Stomach (tissue), 9 donors: Measurements from ENCODE around the gene MTMR1. TPM values are rescaled to one million over a fixed set of nuclear protein-coding genes. Genes with fewer than 3 reads are reported as not detected.

Experiments
- DNase-seq, 2 donors: peaks; one replicate each; pipeline versions ENCODE4 v3.0.0 to v3.0.0-alpha.2; 2013 to 2019
- H3K27ac ChIP-seq, 5 donors: fragments of 200-600 bp in 4 of 5; sonication (generic) in 4 of 5; one replicate each; pipeline ENCODE4 v1.5.1; 2013 to 2019; ENCODE audit warnings: mild to moderate bottlenecking in 1 of 5, moderate library complexity in 1 of 5
- H3K27me3 ChIP-seq, 3 donors: fragments of 200-600 bp; sonication (generic); one replicate each; pipeline ENCODE4 v1.5.1; 2017 to 2019; ENCODE audit warnings: mixed run types in 1 of 3
- H3K36me3 ChIP-seq, 4 donors: fragments of 200-600 bp; sonication (generic); 1 replicate in 3 of 4; 2 replicates in 1 of 4; pipeline ENCODE4 v1.5.1; 2016 to 2019
- H3K4me1 ChIP-seq, 4 donors: fragments of 200-600 bp; sonication (generic); one replicate each; pipeline ENCODE4 v1.5.1; 2016 to 2019
- H3K4me3 ChIP-seq, 4 donors: fragments of 200-600 bp; sonication (generic) in 3 of 4; one replicate each; pipeline ENCODE4 v1.5.1; 2016 to 2019; ENCODE audit warnings: mild to moderate bottlenecking in 1 of 4
- H3K9me3 ChIP-seq, 4 donors: fragments of 200-600 bp; sonication (generic); one replicate each; pipeline ENCODE4 v1.5.1; 2016 to 2019
- CTCF ChIP-seq, 7 experiments: fragments of 450-650 bp in 4 of 7; fragments of 200-600 bp in 3 of 7; sonication (generic) in 3 of 7; IDR thresholded peaks; one replicate each; pipeline ENCODE4 v1.5.1; 2016 to 2019; ENCODE audit warnings: antibody characterized with exemption in 7 of 7, control low read depth in 2 of 7, mild to moderate bottlenecking in 1 of 7
- EP300 ChIP-seq: sonication (generic); formaldehyde crosslinking; IDR thresholded peaks from one replicate; pipeline ENCODE4 v1.6.1; 2017; ENCODE audit warnings: antibody characterized with exemption
- POLR2A ChIP-seq, 4 donors: fragments of 450-650 bp; IDR thresholded peaks; one replicate each; pipeline ENCODE4 v1.6.1; 2016; ENCODE audit warnings: antibody characterized with exemption in 4 of 4, control low read depth in 2 of 4, mild to moderate bottlenecking in 1 of 4, moderate library complexity in 1 of 4
- POLR2AphosphoS5 ChIP-seq, 3 donors: sonication (generic); formaldehyde crosslinking; IDR thresholded peaks; one replicate each; pipeline ENCODE4 v1.6.1; 2016; ENCODE audit warnings: antibody characterized with exemption in 3 of 3
- WGBS, 5 donors: extraction: QIAGEN DNeasy Blood & Tissue Kit in 3 of 5; methylation state at CpG; one replicate each; pipeline versions ENCODE4 v1.1.5 to v1.1.7; 2013 to 2018; 5-methylcytosine and 5-hydroxymethylcytosine counted together
- intact Hi-C: fragments of 100-400 bp; cut with DNase I; formaldehyde crosslinking; loops from one replicate; pipeline ENCODE4 v1.15.1; 2023; ENCODE audit warnings: low total_unique reads
- polyA plus RNA-seq, 3 donors: library from polyadenylated mRNA; stranded (reverse); fragments of 200-250 nt; gene quantifications; one replicate each; pipeline ENCODE4 v1.2.3, GENCODE V29; 2013
- total RNA-seq, 5 donors: library from RNA; depleted of rRNA; stranded (reverse); fragments of >200 nt; gene quantifications; one replicate each; pipeline versions ENCODE4 v1.1.0 to v1.2.3, GENCODE V29; 2014 to 2016
- donor health status: healthy with polysubstance abuse.
- donor health status: Bipolar disorder and iron deficiency.
- donor health status: healthy.

MTMR1 gene
- total and polyA plus RNA-seq, 8 donors: 4.7 to 36.4 (median 8.0) TPM

- 34 to 60% (median 50%) methylated on average over 1 of the region's 1 CpG for WGBS, 5 donors
- intact Hi-C loops: no loop called here
Measured at GRCh38 chrX:150806827-150807226, 113.6 kb downstream of the MTMR1 start.

GRCh38 chrX:150813922-150814321, 120.7 kb downstream of the MTMR1 start:
- H3K9me3 ChIP-seq: no peaks in the 10 kb centered on the region
- H3K27ac ChIP-seq: no peak overlapping the region
- no peaks in the 10 kb centered on the region for H3K27me3 ChIP-seq
- TF ChIP-seq EP300 (no peak), POLR2AphosphoS5 (IDR thresholded peaks at IDR 0.05) (no peak), CTCF (IDR thresholded peaks at IDR 0.05) (no peak), POLR2A (IDR thresholded peaks at IDR 0.05) (no peak)
- no peak for DNase-seq
- peaks cover 0 to 3% (median 0%) of the 10 kb centered on the region in 4 donors for H3K36me3 ChIP-seq
- 75 to 92% (median 91%) methylated on average over 5 of the region's 5 CpGs for WGBS, 5 donors
- H3K4me3 ChIP-seq: no peak overlapping the region
- no peaks in the 10 kb centered on the region for H3K4me1 ChIP-seq
- intact Hi-C loops: no loop called here

More at GRCh38 chrX:150806827-150807226, 113.6 kb downstream of the MTMR1 start:
- no peaks in the 10 kb centered on the region for H3K4me1 ChIP-seq
- DNase-seq: no peak
- H3K36me3 ChIP-seq: no peaks in the 10 kb centered on the region
- TF ChIP-seq POLR2AphosphoS5 (IDR thresholded peaks at IDR 0.05): no peak
- TF ChIP-seq POLR2A (IDR thresholded peaks at IDR 0.05): no peak
- TF ChIP-seq EP300: no peak
- no peaks in the 10 kb centered on the region for H3K27me3 ChIP-seq
- H3K27ac ChIP-seq: no peak overlapping the region
- no peak overlapping the region for H3K4me3 ChIP-seq
- H3K9me3 ChIP-seq: peaks cover 0 to 2% (median 0%) of the 10 kb centered on the region in 4 donors

Other genes starting within 250 kb of the MTMR1 start
- 10 to 100 TPM in 3 of 5 donors, 1 to 10 TPM in 2; 5.8 to 28.0 (median 20.5) TPM for gene MTM1, start 124.8 kb upstream of the MTMR1 start, total RNA-seq
- gene MTM1, start 124.8 kb upstream of the MTMR1 start, polyA plus RNA-seq: 1 to 10 TPM; 3.5 to 5.8 (median 4.7) TPM
- gene CD99L2, start 205.3 kb downstream of the MTMR1 start, total RNA-seq: 10 to 100 TPM in 4 of 5 donors, 1 to 10 TPM in 1; 3.5 to 40.6 (median 21.4) TPM
- 10 to 100 TPM in 1 of 3 donors, 1 to 10 TPM in 2; 7.0 to 10.1 (median 7.3) TPM for gene CD99L2, start 205.3 kb downstream of the MTMR1 start, polyA plus RNA-seq